ENCODE measurements around the gene SHISA3. TPM values are rescaled to one million over a fixed set of nuclear protein-coding genes. Genes with fewer than 3 reads are reported as not detected.

SHISA3 gene
- total RNA-seq, 1 donor, result not detected

- peak overlapping the region; percentile 52 for H3K4me2 ChIP-seq (ENCODE audit: insufficient read depth, low read length)
- H3K27ac ChIP-seq (ENCODE audit: low read depth, low read length), result no peak overlapping the region
- no peaks in the 10 kb centered on the region for H4K20me1 ChIP-seq (ENCODE audit: insufficient read depth, low read length)
- no peak for DNase-seq (ENCODE audit: insufficient read length, low spot score, missing footprints)
- no peaks in the 10 kb centered on the region for H3K36me3 ChIP-seq (ENCODE audit: insufficient read depth, low read length)
- no peaks in the 10 kb centered on the region for H3K79me2 ChIP-seq (ENCODE audit: insufficient read depth, low read length)
- H3K27me3 ChIP-seq (ENCODE audit: insufficient read depth, low read length), result no peaks in the 10 kb centered on the region
- TF ChIP-seq, protein P1, sequence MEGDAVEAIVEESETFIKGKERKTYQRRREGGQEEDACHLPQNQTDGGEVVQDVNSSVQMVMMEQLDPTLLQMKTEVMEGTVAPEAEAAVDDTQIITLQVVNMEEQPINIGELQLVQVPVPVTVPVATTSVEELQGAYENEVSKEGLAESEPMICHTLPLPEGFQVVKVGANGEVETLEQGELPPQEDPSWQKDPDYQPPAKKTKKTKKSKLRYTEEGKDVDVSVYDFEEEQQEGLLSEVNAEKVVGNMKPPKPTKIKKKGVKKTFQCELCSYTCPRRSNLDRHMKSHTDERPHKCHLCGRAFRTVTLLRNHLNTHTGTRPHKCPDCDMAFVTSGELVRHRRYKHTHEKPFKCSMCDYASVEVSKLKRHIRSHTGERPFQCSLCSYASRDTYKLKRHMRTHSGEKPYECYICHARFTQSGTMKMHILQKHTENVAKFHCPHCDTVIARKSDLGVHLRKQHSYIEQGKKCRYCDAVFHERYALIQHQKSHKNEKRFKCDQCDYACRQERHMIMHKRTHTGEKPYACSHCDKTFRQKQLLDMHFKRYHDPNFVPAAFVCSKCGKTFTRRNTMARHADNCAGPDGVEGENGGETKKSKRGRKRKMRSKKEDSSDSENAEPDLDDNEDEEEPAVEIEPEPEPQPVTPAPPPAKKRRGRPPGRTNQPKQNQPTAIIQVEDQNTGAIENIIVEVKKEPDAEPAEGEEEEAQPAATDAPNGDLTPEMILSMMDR (IDR thresholded peaks at IDR 0.05; ENCODE audit: extremely low read depth, low read depth, low read length), result no peak
- peak overlapping the region; percentile 10 for H2AFZ ChIP-seq (ENCODE audit: low read length)
- H3K4me1 ChIP-seq (ENCODE audit: insufficient read depth, low read length), result peaks cover 3% of the 10 kb centered on the region
- H3K9me3 ChIP-seq (ENCODE audit: low read depth, low read length), result no peaks in the 10 kb centered on the region
- no peak overlapping the region for H3K4me3 ChIP-seq (ENCODE audit: insufficient read depth, low read length)
Measured at GRCh38 chr4:42411803-42412202, 14.5 kb downstream of the SHISA3 start.

DNA sequence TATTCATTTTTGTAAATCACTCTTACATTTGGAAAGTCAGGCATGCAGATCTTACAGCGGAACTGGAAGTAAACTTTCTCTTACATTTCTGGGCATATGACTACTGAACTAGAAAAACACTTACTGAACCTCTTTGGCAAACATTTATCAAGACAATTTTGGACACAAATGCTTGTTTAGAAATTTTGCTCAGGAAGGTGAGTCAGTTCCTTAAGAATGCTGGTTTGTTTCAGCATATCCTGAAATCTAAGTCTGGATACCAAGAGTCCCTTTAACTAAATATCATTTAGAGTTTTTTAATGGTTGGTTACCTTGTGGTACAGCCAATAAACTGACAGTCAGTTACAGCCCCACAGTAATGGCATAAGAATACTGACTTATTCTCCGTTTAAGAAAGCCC lies 15.0 kb downstream of the SHISA3 start:
- Histone ChIP-seq H3K27ac (ENCODE audit: low read depth, low read length) (no peak overlapping the region), H3K4me3 (ENCODE audit: insufficient read depth, low read length) (no peak overlapping the region)
- TF ChIP-seq, protein P1 (IDR thresholded peaks at IDR 0.05; ENCODE audit: extremely low read depth, low read depth, low read length), result no peak

DNA sequence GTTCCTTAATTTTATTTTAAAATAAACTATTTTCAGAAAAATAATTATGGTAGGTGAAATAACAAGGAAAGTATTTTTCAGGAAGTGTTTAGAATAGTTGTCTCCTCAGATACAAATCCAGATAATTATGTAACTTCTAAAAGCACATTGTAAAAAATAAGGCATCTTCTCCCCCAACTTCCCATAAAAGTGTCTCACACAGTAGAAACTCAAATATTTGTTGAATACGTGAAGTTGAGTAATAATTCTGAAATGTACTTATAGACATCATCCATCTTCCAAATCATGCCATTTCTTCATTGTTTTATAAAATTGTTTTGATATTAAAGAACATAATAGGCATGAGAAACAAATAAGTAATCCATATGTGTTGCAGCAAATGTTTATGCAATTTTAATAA lies 18.0 kb downstream of the SHISA3 start:
- Histone ChIP-seq H3K4me1 (ENCODE audit: insufficient read depth, low read length) (peaks cover 3% of the 10 kb centered on the region), H3K27me3 (ENCODE audit: insufficient read depth, low read length) (no peaks in the 10 kb centered on the region), H3K9me3 (ENCODE audit: low read depth, low read length) (no peaks in the 10 kb centered on the region), H3K36me3 (ENCODE audit: insufficient read depth, low read length) (no peaks in the 10 kb centered on the region), H2AFZ (ENCODE audit: low read length) (no peak overlapping the region), H3K27ac (ENCODE audit: low read depth, low read length) (no peak overlapping the region), H3K79me2 (ENCODE audit: insufficient read depth, low read length) (no peaks in the 10 kb centered on the region), H3K4me3 (ENCODE audit: insufficient read depth, low read length) (no peak overlapping the region), H4K20me1 (ENCODE audit: insufficient read depth, low read length) (no peaks in the 10 kb centered on the region), H3K4me2 (ENCODE audit: insufficient read depth, low read length) (no peak overlapping the region)
- DNase-seq (ENCODE audit: insufficient read length, low spot score, missing footprints), result no peak
- TF ChIP-seq, protein P1 (IDR thresholded peaks at IDR 0.05; ENCODE audit: extremely low read depth, low read depth, low read length), result no peak

More for the DNA sequence above, 15.0 kb downstream of the SHISA3 start:
- Histone ChIP-seq H2AFZ (ENCODE audit: low read length) (peak overlapping the region; percentile 10), H3K9me3 (ENCODE audit: low read depth, low read length) (no peaks in the 10 kb centered on the region), H3K36me3 (ENCODE audit: insufficient read depth, low read length) (no peaks in the 10 kb centered on the region), H3K4me1 (ENCODE audit: insufficient read depth, low read length) (peaks cover 3% of the 10 kb centered on the region), H3K27me3 (ENCODE audit: insufficient read depth, low read length) (no peaks in the 10 kb centered on the region), H3K79me2 (ENCODE audit: insufficient read depth, low read length) (no peaks in the 10 kb centered on the region), H3K4me2 (ENCODE audit: insufficient read depth, low read length) (peak overlapping the region; percentile 52), H4K20me1 (ENCODE audit: insufficient read depth, low read length) (no peaks in the 10 kb centered on the region)
- no peak for DNase-seq (ENCODE audit: insufficient read length, low spot score, missing footprints)

DNA sequence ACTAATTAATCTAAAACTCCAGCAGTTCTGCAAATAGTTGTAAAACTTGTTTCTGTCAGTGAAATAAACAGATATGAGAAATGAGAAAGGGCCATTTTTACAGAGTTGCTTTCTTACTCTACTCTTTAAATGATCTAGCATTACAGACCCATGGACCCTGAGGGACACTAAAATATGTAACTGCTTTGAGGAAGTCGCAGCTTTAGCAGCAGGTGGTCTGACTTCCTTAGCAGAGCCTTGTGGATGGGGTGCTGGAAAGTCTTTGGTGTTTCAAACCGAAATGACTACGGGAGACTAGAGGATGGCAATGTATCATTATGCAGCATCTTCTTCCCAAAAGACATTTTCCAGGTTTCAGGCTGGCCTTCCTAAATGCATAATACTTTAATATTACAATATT lies 18.7 kb downstream of the SHISA3 start:
- Histone ChIP-seq H3K79me2 (ENCODE audit: insufficient read depth, low read length) (no peaks in the 10 kb centered on the region), H3K27me3 (ENCODE audit: insufficient read depth, low read length) (no peaks in the 10 kb centered on the region), H3K36me3 (ENCODE audit: insufficient read depth, low read length) (no peaks in the 10 kb centered on the region), H3K4me1 (ENCODE audit: insufficient read depth, low read length) (peaks cover 3% of the 10 kb centered on the region), H3K9me3 (ENCODE audit: low read depth, low read length) (no peaks in the 10 kb centered on the region), H4K20me1 (ENCODE audit: insufficient read depth, low read length) (no peaks in the 10 kb centered on the region), H3K4me3 (ENCODE audit: insufficient read depth, low read length) (no peak overlapping the region), H2AFZ (ENCODE audit: low read length) (no peak overlapping the region), H3K4me2 (ENCODE audit: insufficient read depth, low read length) (no peak overlapping the region), H3K27ac (ENCODE audit: low read depth, low read length) (no peak overlapping the region)
- TF ChIP-seq, protein P1 (IDR thresholded peaks at IDR 0.05; ENCODE audit: extremely low read depth, low read depth, low read length), result no peak
- no peak for DNase-seq (ENCODE audit: insufficient read length, low spot score, missing footprints)
